Measurements from ENCODE around the gene PIP4K2C. TPM values are rescaled to one million over a fixed set of nuclear protein-coding genes. Genes with fewer than 3 reads are reported as not detected.

PIP4K2C gene
- total RNA-seq, 1 donor: 19.4 TPM

DNA sequence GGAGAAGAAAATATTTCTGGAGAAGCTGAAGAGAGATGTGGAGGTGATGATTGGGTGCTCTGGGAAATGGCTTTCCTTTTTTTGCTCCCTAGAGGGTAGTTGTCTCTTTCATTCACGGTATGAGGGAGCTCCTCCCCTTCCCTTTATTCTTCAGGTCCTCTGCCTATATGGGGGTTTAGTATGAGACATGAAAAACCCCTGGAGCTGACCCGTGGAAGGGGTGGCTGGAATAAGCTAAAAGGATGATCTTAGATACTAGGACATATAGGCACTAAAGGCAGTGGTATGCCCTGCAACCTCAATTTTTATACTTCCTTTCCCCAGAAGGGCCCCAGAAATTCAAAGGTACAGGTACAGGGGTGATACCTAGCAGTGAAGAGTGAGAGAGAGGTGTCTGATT lies 9.4 kb downstream of the PIP4K2C start:
- H3K4me3 ChIP-seq (ENCODE audit: low read depth, low read length): no peak overlapping the region
- no peak for DNase-seq (ENCODE audit: low read depth)
- TF ChIP-seq, protein P1, sequence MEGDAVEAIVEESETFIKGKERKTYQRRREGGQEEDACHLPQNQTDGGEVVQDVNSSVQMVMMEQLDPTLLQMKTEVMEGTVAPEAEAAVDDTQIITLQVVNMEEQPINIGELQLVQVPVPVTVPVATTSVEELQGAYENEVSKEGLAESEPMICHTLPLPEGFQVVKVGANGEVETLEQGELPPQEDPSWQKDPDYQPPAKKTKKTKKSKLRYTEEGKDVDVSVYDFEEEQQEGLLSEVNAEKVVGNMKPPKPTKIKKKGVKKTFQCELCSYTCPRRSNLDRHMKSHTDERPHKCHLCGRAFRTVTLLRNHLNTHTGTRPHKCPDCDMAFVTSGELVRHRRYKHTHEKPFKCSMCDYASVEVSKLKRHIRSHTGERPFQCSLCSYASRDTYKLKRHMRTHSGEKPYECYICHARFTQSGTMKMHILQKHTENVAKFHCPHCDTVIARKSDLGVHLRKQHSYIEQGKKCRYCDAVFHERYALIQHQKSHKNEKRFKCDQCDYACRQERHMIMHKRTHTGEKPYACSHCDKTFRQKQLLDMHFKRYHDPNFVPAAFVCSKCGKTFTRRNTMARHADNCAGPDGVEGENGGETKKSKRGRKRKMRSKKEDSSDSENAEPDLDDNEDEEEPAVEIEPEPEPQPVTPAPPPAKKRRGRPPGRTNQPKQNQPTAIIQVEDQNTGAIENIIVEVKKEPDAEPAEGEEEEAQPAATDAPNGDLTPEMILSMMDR (IDR thresholded peaks at IDR 0.05; ENCODE audit: insufficient read depth, low read length): no peak

DNA sequence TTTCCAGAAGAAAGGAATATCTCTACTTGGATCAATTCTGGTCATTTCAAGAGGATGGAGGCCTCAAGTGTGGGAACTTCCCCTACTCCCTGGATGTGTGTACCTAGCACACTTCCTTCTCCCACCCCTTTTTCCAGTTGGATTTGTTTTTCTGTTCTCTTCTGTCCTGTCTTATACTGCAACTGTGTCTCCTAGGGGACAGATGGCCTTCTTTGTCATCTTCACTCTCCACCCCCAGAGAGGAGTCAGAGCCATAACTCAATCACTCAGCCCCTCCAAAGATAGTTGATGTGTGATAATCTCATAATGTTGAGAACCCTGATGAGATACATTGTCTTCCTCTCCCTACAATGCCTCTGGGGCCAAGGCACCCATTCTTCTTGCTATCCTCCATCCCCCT lies 11.6 kb downstream of the PIP4K2C start:
- TF ChIP-seq, protein P1 (IDR thresholded peaks at IDR 0.05; ENCODE audit: insufficient read depth, low read length): no peak
- no peak overlapping the region for H3K4me3 ChIP-seq (ENCODE audit: low read depth, low read length)
- DNase-seq (ENCODE audit: low read depth): no peak

DNA sequence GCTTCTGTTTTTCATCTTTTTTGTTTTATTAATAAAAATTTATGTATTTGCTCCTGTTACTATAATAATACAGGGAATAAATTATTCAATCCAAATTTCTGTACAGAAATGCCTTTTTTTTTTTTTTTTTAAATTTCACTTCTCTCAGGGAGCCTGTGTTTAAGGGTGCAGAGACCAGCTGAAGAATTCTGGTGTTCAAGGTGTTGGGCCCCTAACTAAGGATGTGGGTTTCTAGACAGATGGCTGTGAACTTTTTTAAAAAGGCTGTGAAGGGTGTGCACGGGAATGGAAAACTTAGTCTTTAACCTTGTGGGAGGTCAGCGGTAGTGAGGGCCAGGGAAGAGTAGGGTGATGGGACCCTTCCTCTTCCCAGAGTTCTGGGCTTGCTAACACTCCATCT lies 12.3 kb downstream of the PIP4K2C start:
- TF ChIP-seq, protein P1 (IDR thresholded peaks at IDR 0.05; ENCODE audit: insufficient read depth, low read length): no peak
- H3K4me3 ChIP-seq (ENCODE audit: low read depth, low read length): no peak overlapping the region

DNA sequence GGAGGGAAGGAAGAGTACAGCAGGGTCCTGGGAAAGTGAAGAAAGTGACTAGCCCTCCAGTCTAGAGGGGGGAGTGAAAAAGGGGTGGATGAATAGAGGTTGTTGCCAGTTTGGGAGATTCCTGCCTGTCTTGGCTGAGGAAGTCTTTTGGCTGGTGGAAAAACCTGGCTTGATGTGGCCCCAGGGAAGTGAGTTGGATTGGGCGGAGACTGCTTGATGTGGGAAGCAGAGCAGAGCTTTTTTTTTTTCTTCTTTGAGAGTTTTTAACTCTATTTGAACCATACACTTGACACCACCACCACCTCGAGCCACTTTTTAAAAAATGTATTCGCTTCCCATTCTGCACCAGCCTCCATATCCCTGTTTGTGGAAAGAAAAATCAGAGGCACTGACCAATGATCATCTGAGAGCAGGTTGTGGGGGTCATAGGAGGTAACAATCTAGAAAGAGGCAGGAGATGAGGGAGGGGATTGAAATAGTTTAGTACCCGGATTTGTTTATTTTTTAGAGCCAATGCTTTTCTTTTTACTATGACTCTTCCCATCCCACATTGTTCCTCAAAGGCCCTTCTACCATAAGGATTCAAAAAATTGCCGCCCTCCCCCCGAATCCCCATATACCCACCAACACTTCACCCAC lies 12.9 kb downstream of the PIP4K2C start:
- TF ChIP-seq, protein P1 (IDR thresholded peaks at IDR 0.05; ENCODE audit: insufficient read depth, low read length): no peak
- H3K4me3 ChIP-seq (ENCODE audit: low read depth, low read length): peak overlapping the region; percentile 72
- peak; percentile 71 for DNase-seq (ENCODE audit: low read depth)

More for the DNA sequence above, 12.3 kb downstream of the PIP4K2C start:
- DNase-seq (ENCODE audit: low read depth): no peak

DNA sequence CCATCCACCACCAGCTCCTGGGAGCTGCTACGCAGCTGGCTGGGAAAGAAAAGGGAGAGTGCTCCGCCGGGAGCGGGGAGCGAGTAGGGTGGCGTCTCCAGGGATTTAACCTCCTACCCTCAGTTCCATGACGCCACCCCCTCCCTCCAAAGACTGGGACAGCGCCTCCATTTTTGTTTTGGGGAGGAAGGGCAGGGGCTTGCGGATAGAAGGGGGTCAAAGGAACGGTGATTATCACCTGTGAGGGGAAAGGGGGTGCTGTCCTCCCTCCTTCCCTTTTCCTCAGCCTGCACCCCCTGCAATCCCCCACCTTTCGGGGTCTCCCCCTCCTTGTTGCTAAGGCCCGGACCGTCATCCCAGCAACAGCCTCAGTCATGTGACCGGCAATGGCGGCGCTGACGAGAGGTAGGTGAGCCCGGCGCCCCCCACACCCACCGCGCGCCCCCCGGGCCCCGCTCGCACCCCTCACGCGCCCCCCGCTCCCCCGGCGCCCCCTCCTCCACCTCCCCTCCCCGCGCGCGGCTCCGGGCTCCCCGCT lies 13.5 kb downstream of the PIP4K2C start, which contains the start of gene DTX3:
Gene DTX3 (plus strand): TSS at position 371 of the 538 bp plus-strand sequence. CDS start 1,694 bp downstream, outside the sequence.
- peak; percentile 18 for DNase-seq (ENCODE audit: low read depth)

DNA sequence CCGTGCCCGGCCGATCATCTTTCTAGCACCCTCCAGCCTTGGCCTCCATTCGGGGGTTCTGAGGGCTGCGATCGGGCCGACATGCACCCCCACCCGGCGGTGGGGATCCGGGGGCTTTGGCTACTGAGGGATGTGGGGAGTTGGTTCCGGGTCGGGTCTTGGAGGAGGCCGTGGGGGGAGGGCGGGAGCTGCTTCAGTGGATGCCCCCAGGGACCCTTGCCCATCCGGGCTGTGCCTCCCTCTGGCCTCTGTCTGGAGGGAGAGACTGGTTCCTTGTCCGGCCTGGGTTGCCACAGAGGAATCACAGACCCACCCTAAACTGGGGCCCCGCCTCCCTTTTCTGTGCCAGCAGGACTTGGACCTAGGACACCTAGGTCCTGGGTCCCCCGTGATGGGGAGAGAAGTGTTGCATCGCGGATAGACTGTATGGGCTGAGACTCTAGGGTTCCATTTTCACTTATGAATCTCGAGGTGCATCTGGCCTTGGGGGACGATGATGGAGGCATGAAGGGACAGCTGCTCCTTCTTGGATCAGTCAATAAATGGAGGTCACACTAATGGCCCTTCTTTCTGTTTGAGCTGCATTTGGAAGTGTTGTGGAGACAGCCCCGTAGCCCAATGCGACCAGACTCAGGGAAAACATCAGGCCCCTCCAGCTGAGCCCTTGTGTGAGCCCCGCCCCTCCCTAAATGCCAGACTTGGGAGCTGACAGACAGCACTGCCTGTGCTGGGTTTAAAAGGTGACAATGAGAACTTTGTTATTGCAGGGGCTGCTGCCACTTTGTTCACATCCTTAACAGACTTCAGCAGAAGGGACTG lies 14.2 kb downstream of the PIP4K2C start:
- TF ChIP-seq, protein P1 (IDR thresholded peaks at IDR 0.05; ENCODE audit: insufficient read depth, low read length): no peak
- peak; percentile 9 for DNase-seq (ENCODE audit: low read depth)
- peak overlapping the region; percentile 72 for H3K4me3 ChIP-seq (ENCODE audit: low read depth, low read length)

More for the DNA sequence above, 13.5 kb downstream of the PIP4K2C start, which contains the start of gene DTX3:
- peak within 1 kb of the TSS; percentile 72 for H3K4me3 ChIP-seq (ENCODE audit: low read depth, low read length)
- TF ChIP-seq, protein P1 (IDR thresholded peaks at IDR 0.05; ENCODE audit: insufficient read depth, low read length): no peak

Data from fibroblast of the aortic adventitia (primary cell).